ENCODE results near the gene ADD1. TPM values are rescaled to one million over a fixed set of nuclear protein-coding genes. Genes with fewer than 3 reads are reported as not detected.
A peak's percentile ranks its signal among the peaks of the same experiment; 100 is the strongest.

Gene ADD1
- polyA plus RNA-seq, 1 donor (not counting 4 experiments of a cell fraction or from before 2014, with no cell fraction given), result 109 TPM

GRCh38 chr4:2964706-2965258 is 121.1 kb downstream of the ADD1 start:
- Histone ChIP-seq H3K4me3 (ENCODE audit: control insufficient read depth in 2 of 3, extremely low read depth in 1 of 3, insufficient read depth in 2 of 3, low read depth in 1 of 3, low read length in 3 of 3) (peak overlapping the region in 2 of 3 experiments; percentile 82 to 95), H3K4me1 (ENCODE audit: control insufficient read depth, extremely low read depth, insufficient read depth, low read length) (peaks cover 14% of the 10 kb centered on the region), H3K4me2 (ENCODE audit: control insufficient read depth, extremely low read depth, insufficient read depth, low read depth, low read length) (peak overlapping the region; percentile 83), H3K9me1 (ENCODE audit: control insufficient read depth, extremely low read depth, insufficient read depth, low read length) (no peaks in the 10 kb centered on the region), H3K9me3 (ENCODE audit: control insufficient read depth, low read depth, low read length) (no peaks in the 10 kb centered on the region), H2AFZ (ENCODE audit: control insufficient read depth, low read length) (no peak overlapping the region), H3K36me3 (ENCODE audit: control insufficient read depth in 2 of 2, extremely low read depth in 1 of 2, insufficient read depth in 2 of 2, low read length in 2 of 2) (peaks cover 0 to 7% of the 10 kb centered on the region in 2 experiments), H3K27me3 (ENCODE audit: control insufficient read depth, extremely low read depth, insufficient read depth, low read length) (no peaks in the 10 kb centered on the region), H4K20me1 (ENCODE audit: control insufficient read depth, extremely low read depth, insufficient read depth, low read length) (peaks cover 8% of the 10 kb centered on the region), H3K27ac (ENCODE audit: control insufficient read depth, insufficient read depth, low read length) (no peak overlapping the region), H3K9ac (ENCODE audit: control insufficient read depth, extremely low read depth, insufficient read depth, low read length) (no peak overlapping the region), H3K79me2 (ENCODE audit: control insufficient read depth, insufficient read depth, low read length) (peaks cover 32% of the 10 kb centered on the region)
- no peak for FAIRE-seq
- TF ChIP-seq EZH2 (IDR thresholded peaks at IDR 0.05; ENCODE audit: low read length), result no peak
- no peak for TF ChIP-seq CTCF (optimal IDR thresholded peaks at IDR 0.05 in 1 of 3, IDR thresholded peaks at IDR 0.05 in 1 of 3, conservative IDR thresholded peaks at IDR 0.05 in 1 of 3; ENCODE audit: extremely low read depth in 1 of 3, insufficient read depth in 2 of 3, low read length in 3 of 3)
- dilution Hi-C loops (cut with MboI; ENCODE audit: extremely low pct_ligation_motif_present, low sequenced_read_pairs), result no loop called here
- no peak for DNase-seq (ENCODE audit: low read depth, low spot score)

- H3K4me2 ChIP-seq (ENCODE audit: control insufficient read depth, extremely low read depth, insufficient read depth, low read depth, low read length), result no peak overlapping the region
- no peak for TF ChIP-seq EZH2 (IDR thresholded peaks at IDR 0.05; ENCODE audit: low read length)
- no peak for TF ChIP-seq CTCF (optimal IDR thresholded peaks at IDR 0.05 in 1 of 3, IDR thresholded peaks at IDR 0.05 in 1 of 3, conservative IDR thresholded peaks at IDR 0.05 in 1 of 3; ENCODE audit: extremely low read depth in 1 of 3, insufficient read depth in 2 of 3, low read length in 3 of 3)
- H3K36me3 ChIP-seq (ENCODE audit: control insufficient read depth in 2 of 2, extremely low read depth in 1 of 2, insufficient read depth in 2 of 2, low read length in 2 of 2), result peaks cover 0 to 7% of the 10 kb centered on the region in 2 experiments
- no peaks in the 10 kb centered on the region for H3K27me3 ChIP-seq (ENCODE audit: control insufficient read depth, extremely low read depth, insufficient read depth, low read length)
- DNase-seq (ENCODE audit: low read depth, low spot score), result no peak
- H3K9ac ChIP-seq (ENCODE audit: control insufficient read depth, extremely low read depth, insufficient read depth, low read length), result no peak overlapping the region
- H3K79me2 ChIP-seq (ENCODE audit: control insufficient read depth, insufficient read depth, low read length), result peaks cover 29% of the 10 kb centered on the region
- H3K4me1 ChIP-seq (ENCODE audit: control insufficient read depth, extremely low read depth, insufficient read depth, low read length), result peaks cover 14% of the 10 kb centered on the region
- no peaks in the 10 kb centered on the region for H3K9me3 ChIP-seq (ENCODE audit: control insufficient read depth, low read depth, low read length)
- no peak for FAIRE-seq
- H3K9me1 ChIP-seq (ENCODE audit: control insufficient read depth, extremely low read depth, insufficient read depth, low read length), result no peaks in the 10 kb centered on the region
- dilution Hi-C loops (cut with MboI; ENCODE audit: extremely low pct_ligation_motif_present, low sequenced_read_pairs), result no loop called here
- no peak overlapping the region for H2AFZ ChIP-seq (ENCODE audit: control insufficient read depth, low read length)
- no peak overlapping the region for H3K27ac ChIP-seq (ENCODE audit: control insufficient read depth, insufficient read depth, low read length)
- no peak overlapping the region for H3K4me3 ChIP-seq (ENCODE audit: control insufficient read depth in 2 of 3, extremely low read depth in 1 of 3, insufficient read depth in 2 of 3, low read depth in 1 of 3, low read length in 3 of 3)
- H4K20me1 ChIP-seq (ENCODE audit: control insufficient read depth, extremely low read depth, insufficient read depth, low read length), result peaks cover 8% of the 10 kb centered on the region
Measured at GRCh38 chr4:2965262-2965661, 121.6 kb downstream of the ADD1 start.
